Measurements from ENCODE around the gene RAB11FIP4. TPM values are rescaled to one million over a fixed set of nuclear protein-coding genes. Genes with fewer than 3 reads are reported as not detected.

The RAB11FIP4 gene
- total and polyA plus RNA-seq, 2 of the 13 experiments (the other 11 are each of a cell fraction or from before 2014, with no cell fraction given) = 28.0 to 89.3 TPM

DNA sequence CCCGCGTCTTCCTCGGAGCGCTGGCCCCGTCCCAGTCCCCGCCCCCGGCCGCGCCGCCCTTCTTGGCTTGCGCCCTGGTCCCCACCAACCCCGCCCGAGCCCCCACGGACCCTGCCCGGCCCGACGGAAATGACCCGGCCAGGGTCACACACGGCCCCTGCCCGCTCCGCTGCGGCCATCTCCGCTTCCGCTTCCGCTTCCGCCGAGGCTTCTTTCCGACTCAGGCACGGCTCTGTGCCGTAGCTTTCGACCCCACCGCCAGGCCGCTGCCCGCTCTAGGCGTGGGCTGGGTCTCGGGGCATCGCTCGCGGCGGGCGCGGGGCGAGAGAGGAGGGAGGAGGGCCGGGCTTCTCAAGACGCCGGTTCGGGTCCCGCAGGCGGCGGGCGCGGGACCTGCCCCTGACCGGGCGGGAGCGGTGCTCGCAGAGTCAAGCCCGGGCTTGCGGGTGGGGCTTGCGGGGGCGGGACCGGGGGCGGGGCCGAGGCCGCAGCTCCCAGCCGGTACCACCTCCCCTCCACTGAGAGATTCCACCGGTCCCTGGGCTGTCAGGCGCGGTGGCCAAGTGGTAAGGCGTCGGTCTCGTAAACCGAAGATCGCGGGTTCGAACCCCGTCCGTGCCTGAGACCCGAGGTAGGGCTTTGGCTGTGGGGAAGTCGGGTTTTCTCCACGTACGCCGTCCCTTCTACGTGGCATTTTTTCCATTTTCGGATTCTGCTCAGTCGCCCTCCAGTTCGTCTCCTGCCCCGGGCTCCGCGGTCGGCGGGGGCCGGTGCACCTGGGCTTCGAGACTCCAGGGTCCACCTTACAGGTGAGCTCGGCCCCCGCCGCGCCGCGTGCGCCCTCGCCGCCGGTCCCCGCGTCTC is 158.3 kb downstream of the RAB11FIP4 start (continued):
- TF ChIP-seq, protein P1, sequence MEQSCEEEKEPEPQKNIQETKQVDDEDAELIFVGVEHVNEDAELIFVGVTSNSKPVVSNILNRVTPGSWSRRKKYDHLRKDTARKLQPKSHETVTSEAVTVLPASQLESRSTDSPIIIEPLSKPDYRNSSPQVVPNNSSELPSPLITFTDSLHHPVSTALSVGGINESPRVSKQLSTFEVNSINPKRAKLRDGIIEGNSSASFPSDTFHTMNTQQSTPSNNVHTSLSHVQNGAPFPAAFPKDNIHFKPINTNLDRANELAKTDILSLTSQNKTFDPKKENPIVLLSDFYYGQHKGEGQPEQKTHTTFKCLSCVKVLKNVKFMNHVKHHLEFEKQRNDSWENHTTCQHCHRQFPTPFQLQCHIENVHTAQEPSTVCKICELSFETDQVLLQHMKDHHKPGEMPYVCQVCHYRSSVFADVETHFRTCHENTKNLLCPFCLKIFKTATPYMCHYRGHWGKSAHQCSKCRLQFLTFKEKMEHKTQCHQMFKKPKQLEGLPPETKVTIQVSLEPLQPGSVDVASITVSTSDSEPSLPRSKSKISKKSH (CRISPR knock-in tag; IDR thresholded peaks at IDR 0.05; ENCODE audit: borderline replicate concordance) = no peak; the same call in 1 of the 2 replicates
- TF ChIP-seq PAX8 (CRISPR knock-in tag; IDR thresholded peaks at IDR 0.05; ENCODE audit: borderline replicate concordance) (no peak), ZNF232 (CRISPR knock-in tag; IDR thresholded peaks at IDR 0.05; ENCODE audit: borderline replicate concordance) (peak; percentile 71; the same call in 1 of the 2 replicates), XRCC5 (optimal IDR thresholded peaks at IDR 0.05; ENCODE audit: low read length) (peak; percentile 21), AHR (CRISPR knock-in tag; IDR thresholded peaks at IDR 0.05) (no peak; the same call in 1 of the 2 replicates), TBP (CRISPR knock-in tag; IDR thresholded peaks at IDR 0.05) (no peak), POLR2A (IDR thresholded peaks at IDR 0.05; ENCODE audit: insufficient read depth in 1 of 2, low read depth in 2 of 2, low read length in 2 of 2) (peak; percentile 61 to 85; a peak in 3 of 4 replicates), FOXJ3 (CRISPR knock-in tag; IDR thresholded peaks at IDR 0.05; ENCODE audit: borderline replicate concordance) (no peak), TEAD3 (CRISPR knock-in tag; optimal IDR thresholded peaks at IDR 0.05; ENCODE audit: borderline replicate concordance) (peak; percentile 72), HOXA5 (CRISPR knock-in tag; IDR thresholded peaks at IDR 0.05) (no peak; the same call in 1 of the 2 replicates), CHD4 (IDR thresholded peaks at IDR 0.05; ENCODE audit: borderline replicate concordance, low read length) (no peak)
- TF ChIP-seq, protein P2, sequence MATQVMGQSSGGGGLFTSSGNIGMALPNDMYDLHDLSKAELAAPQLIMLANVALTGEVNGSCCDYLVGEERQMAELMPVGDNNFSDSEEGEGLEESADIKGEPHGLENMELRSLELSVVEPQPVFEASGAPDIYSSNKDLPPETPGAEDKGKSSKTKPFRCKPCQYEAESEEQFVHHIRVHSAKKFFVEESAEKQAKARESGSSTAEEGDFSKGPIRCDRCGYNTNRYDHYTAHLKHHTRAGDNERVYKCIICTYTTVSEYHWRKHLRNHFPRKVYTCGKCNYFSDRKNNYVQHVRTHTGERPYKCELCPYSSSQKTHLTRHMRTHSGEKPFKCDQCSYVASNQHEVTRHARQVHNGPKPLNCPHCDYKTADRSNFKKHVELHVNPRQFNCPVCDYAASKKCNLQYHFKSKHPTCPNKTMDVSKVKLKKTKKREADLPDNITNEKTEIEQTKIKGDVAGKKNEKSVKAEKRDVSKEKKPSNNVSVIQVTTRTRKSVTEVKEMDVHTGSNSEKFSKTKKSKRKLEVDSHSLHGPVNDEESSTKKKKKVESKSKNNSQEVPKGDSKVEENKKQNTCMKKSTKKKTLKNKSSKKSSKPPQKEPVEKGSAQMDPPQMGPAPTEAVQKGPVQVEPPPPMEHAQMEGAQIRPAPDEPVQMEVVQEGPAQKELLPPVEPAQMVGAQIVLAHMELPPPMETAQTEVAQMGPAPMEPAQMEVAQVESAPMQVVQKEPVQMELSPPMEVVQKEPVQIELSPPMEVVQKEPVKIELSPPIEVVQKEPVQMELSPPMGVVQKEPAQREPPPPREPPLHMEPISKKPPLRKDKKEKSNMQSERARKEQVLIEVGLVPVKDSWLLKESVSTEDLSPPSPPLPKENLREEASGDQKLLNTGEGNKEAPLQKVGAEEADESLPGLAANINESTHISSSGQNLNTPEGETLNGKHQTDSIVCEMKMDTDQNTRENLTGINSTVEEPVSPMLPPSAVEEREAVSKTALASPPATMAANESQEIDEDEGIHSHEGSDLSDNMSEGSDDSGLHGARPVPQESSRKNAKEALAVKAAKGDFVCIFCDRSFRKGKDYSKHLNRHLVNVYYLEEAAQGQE (IDR thresholded peaks at IDR 0.05; ENCODE audit: borderline replicate concordance in 1 of 2, low read depth in 1 of 2, low read length in 2 of 2) = peak in 1 of 2 experiments; percentile 9; a peak in 1 of 4 replicates
- TF ChIP-seq, protein P3, sequence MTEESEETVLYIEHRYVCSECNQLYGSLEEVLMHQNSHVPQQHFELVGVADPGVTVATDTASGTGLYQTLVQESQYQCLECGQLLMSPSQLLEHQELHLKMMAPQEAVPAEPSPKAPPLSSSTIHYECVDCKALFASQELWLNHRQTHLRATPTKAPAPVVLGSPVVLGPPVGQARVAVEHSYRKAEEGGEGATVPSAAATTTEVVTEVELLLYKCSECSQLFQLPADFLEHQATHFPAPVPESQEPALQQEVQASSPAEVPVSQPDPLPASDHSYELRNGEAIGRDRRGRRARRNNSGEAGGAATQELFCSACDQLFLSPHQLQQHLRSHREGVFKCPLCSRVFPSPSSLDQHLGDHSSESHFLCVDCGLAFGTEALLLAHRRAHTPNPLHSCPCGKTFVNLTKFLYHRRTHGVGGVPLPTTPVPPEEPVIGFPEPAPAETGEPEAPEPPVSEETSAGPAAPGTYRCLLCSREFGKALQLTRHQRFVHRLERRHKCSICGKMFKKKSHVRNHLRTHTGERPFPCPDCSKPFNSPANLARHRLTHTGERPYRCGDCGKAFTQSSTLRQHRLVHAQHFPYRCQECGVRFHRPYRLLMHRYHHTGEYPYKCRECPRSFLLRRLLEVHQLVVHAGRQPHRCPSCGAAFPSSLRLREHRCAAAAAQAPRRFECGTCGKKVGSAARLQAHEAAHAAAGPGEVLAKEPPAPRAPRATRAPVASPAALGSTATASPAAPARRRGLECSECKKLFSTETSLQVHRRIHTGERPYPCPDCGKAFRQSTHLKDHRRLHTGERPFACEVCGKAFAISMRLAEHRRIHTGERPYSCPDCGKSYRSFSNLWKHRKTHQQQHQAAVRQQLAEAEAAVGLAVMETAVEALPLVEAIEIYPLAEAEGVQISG (CRISPR knock-in tag; IDR thresholded peaks at IDR 0.05) = peak; percentile 84
- TF ChIP-seq, protein P4, sequence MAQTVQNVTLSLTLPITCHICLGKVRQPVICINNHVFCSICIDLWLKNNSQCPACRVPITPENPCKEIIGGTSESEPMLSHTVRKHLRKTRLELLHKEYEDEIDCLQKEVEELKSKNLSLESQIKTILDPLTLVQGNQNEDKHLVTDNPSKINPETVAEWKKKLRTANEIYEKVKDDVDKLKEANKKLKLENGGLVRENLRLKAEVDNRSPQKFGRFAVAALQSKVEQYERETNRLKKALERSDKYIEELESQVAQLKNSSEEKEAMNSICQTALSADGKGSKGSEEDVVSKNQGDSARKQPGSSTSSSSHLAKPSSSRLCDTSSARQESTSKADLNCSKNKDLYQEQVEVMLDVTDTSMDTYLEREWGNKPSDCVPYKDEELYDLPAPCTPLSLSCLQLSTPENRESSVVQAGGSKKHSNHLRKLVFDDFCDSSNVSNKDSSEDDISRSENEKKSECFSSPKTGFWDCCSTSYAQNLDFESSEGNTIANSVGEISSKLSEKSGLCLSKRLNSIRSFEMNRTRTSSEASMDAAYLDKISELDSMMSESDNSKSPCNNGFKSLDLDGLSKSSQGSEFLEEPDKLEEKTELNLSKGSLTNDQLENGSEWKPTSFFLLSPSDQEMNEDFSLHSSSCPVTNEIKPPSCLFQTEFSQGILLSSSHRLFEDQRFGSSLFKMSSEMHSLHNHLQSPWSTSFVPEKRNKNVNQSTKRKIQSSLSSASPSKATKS (CRISPR knock-in tag; IDR thresholded peaks at IDR 0.05) = no peak; the same call in 1 of the 2 replicates
- TF ChIP-seq, protein P5, sequence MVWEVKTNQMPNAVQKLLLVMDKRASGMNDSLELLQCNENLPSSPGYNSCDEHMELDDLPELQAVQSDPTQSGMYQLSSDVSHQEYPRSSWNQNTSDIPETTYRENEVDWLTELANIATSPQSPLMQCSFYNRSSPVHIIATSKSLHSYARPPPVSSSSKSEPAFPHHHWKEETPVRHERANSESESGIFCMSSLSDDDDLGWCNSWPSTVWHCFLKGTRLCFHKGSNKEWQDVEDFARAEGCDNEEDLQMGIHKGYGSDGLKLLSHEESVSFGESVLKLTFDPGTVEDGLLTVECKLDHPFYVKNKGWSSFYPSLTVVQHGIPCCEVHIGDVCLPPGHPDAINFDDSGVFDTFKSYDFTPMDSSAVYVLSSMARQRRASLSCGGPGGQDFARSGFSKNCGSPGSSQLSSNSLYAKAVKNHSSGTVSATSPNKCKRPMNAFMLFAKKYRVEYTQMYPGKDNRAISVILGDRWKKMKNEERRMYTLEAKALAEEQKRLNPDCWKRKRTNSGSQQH (CRISPR knock-in tag; IDR thresholded peaks at IDR 0.05; ENCODE audit: low read depth) = no peak

Measured in HepG2 (cell line).